H9 (cell line): ENCODE data around the gene GM2A. TPM values are rescaled to one million over a fixed set of nuclear protein-coding genes. Genes with fewer than 3 reads are reported as not detected.

Experiments
- DNase-seq: peaks from one replicate; pipeline ENCODE4 v3.0.0-alpha.2; 2017
- H2AFZ ChIP-seq: one replicate; pipeline ENCODE4 v1.6.1; 2013; ENCODE audit warnings: mild to moderate bottlenecking, low read length, control low read depth, moderate library complexity
- H2AK5ac ChIP-seq: 2 replicates; pipeline ENCODE4 v1.6.1; 2013; ENCODE audit warnings: low read length, control low read depth, mixed read lengths; ENCODE audit not compliant: insufficient read length
- H2BK120ac ChIP-seq: one replicate; pipeline ENCODE4 v1.6.1; 2013; ENCODE audit warnings: low read depth, mild to moderate bottlenecking, low read length, control low read depth, inconsistent platforms; ENCODE audit not compliant: poor library complexity, severe bottlenecking
- H2BK12ac ChIP-seq: 2 replicates; pipeline ENCODE4 v1.6.1; 2013; ENCODE audit warnings: low read length, control low read depth, mixed read lengths, low read depth; ENCODE audit not compliant: insufficient read length
- H2BK15ac ChIP-seq: 2 replicates; pipeline ENCODE4 v1.6.1; 2013; ENCODE audit warnings: low read depth, low read length, control low read depth
- H2BK20ac ChIP-seq: one replicate; pipeline ENCODE4 v1.6.1; 2013; ENCODE audit warnings: low read depth, mild to moderate bottlenecking, low read length, control low read depth, inconsistent platforms; ENCODE audit not compliant: poor library complexity, severe bottlenecking
- H2BK5ac ChIP-seq: 2 replicates; pipeline ENCODE4 v1.6.1; 2013; ENCODE audit warnings: low read length, control low read depth, mixed read lengths; ENCODE audit not compliant: insufficient read length
- H3K14ac ChIP-seq: 2 replicates; pipeline ENCODE4 v1.6.1; 2013; ENCODE audit warnings: low read length, control low read depth; ENCODE audit not compliant: insufficient read depth
- H3K18ac ChIP-seq: 2 replicates; pipeline ENCODE4 v1.6.1; 2013; ENCODE audit warnings: low read depth, mild to moderate bottlenecking, mixed read lengths, low read length, control low read depth; ENCODE audit not compliant: insufficient read length
- H3K23ac ChIP-seq: 2 replicates; pipeline ENCODE4 v1.6.1; 2013; ENCODE audit warnings: low read length, control low read depth, mixed read lengths, low read depth; ENCODE audit not compliant: insufficient read length
- H3K23me2 ChIP-seq: 2 replicates; pipeline ENCODE4 v1.6.1; 2013; ENCODE audit warnings: low read depth, mild to moderate bottlenecking, mixed read lengths, low read length, control low read depth; ENCODE audit not compliant: insufficient read length, poor library complexity, severe bottlenecking
- H3K27ac ChIP-seq: 2 replicates; pipeline ENCODE4 v1.5.1; 2013; ENCODE audit warnings: low read length, control low read depth, mixed read lengths, low read depth; ENCODE audit not compliant: insufficient read length
- H3K27me3 ChIP-seq: 2 replicates; pipeline ENCODE4 v1.6.1; 2013; ENCODE audit warnings: low read length, control low read depth, inconsistent platforms; ENCODE audit not compliant: insufficient read depth
- H3K4ac ChIP-seq: 2 replicates; pipeline ENCODE4 v1.6.1; 2013; ENCODE audit warnings: low read depth, mild to moderate bottlenecking, control low read depth, inconsistent platforms, low read length, moderate library complexity
- H3K4me1 ChIP-seq: 2 replicates; pipeline ENCODE4 v1.6.1; 2013; ENCODE audit warnings: low read length, control low read depth, inconsistent platforms; ENCODE audit not compliant: insufficient read depth
- H3K4me2 ChIP-seq: 2 replicates; pipeline ENCODE4 v1.6.1; 2013; ENCODE audit warnings: low read length, control low read depth, mixed read lengths; ENCODE audit not compliant: insufficient read length, insufficient read depth
- H3K56ac ChIP-seq: 2 replicates; pipeline ENCODE4 v1.6.1; 2013; ENCODE audit warnings: low read depth, mild to moderate bottlenecking, mixed read lengths, low read length, control low read depth; ENCODE audit not compliant: insufficient read length
- H3K79me1 ChIP-seq: 2 replicates; pipeline ENCODE4 v1.6.1; 2013; ENCODE audit warnings: low read depth, mild to moderate bottlenecking, moderate library complexity, low read length, control low read depth, inconsistent platforms; ENCODE audit not compliant: insufficient read depth, poor library complexity, severe bottlenecking
- H3K79me2 ChIP-seq: 2 replicates; pipeline ENCODE4 v1.6.1; 2013; ENCODE audit warnings: low read length, control low read depth, inconsistent platforms; ENCODE audit not compliant: insufficient read depth
- H3K9ac ChIP-seq: 2 replicates; pipeline ENCODE4 v1.6.1; 2013; ENCODE audit warnings: low read length, control low read depth, mixed read lengths; ENCODE audit not compliant: insufficient read length; ENCODE audit errors: extremely low read depth
- H3K9me3 ChIP-seq: one replicate; pipeline ENCODE4 v1.6.1; 2013; ENCODE audit warnings: low read depth, low read length, inconsistent platforms; ENCODE audit not compliant: control insufficient read depth
- H3T11ph ChIP-seq: one replicate; pipeline ENCODE4 v1.6.1; 2013; ENCODE audit warnings: mild to moderate bottlenecking, low read length, control low read depth, inconsistent platforms
- H4K20me1 ChIP-seq: one replicate; pipeline ENCODE4 v1.6.1; 2013; ENCODE audit not compliant: control insufficient read depth, insufficient read length, insufficient read depth
- H4K5ac ChIP-seq: 2 replicates; pipeline ENCODE4 v1.6.1; 2013; ENCODE audit warnings: low read depth, mild to moderate bottlenecking, mixed read lengths, low read length, control low read depth; ENCODE audit not compliant: insufficient read length
- H4K8ac ChIP-seq: replicated peaks from 2 replicates; pipeline ENCODE4 v1.6.1; 2013; ENCODE audit warnings: low read length, control low read depth, mixed read lengths, low read depth; ENCODE audit not compliant: insufficient read length
- H4K91ac ChIP-seq: 2 replicates; pipeline ENCODE4 v1.6.1; 2013; ENCODE audit warnings: low read depth, mild to moderate bottlenecking, moderate library complexity, mixed read lengths, low read length, control low read depth; ENCODE audit not compliant: insufficient read length
- H3K27ac Mint-ChIP-seq, 3 experiments: 2 replicates in 2 of 3; 3 replicates in 1 of 3; pipeline ENCODE4 v1.8.0; 2020 to 2021; ENCODE audit warnings: mixed read lengths in 3 of 3, mild to moderate bottlenecking in 1 of 3, moderate library complexity in 1 of 3
- H3K27me3 Mint-ChIP-seq: 2 replicates; pipeline ENCODE4 v1.8.0; 2021; ENCODE audit warnings: low read depth, mild to moderate bottlenecking, moderate library complexity, mixed read lengths
- H3K36me3 Mint-ChIP-seq, 3 experiments: 2 replicates in 2 of 3; 3 replicates in 1 of 3; pipeline ENCODE4 v1.8.0; 2020 to 2021; ENCODE audit warnings: low read depth in 3 of 3, mixed read lengths in 3 of 3; ENCODE audit not compliant: insufficient read depth in 1 of 3
- H3K4me1 Mint-ChIP-seq, 2 experiments: 2 replicates each; pipeline ENCODE4 v1.8.0; 2020; ENCODE audit warnings: mixed read lengths in 2 of 2
- H3K4me3 Mint-ChIP-seq, 2 experiments: 2 replicates in 1 of 2; 3 replicates in 1 of 2; pipeline ENCODE4 v1.8.0; 2020 to 2021; ENCODE audit warnings: mild to moderate bottlenecking in 2 of 2, mixed read lengths in 2 of 2, moderate library complexity in 1 of 2
- H3K9me3 Mint-ChIP-seq, 2 experiments: 2 replicates in 1 of 2; 3 replicates in 1 of 2; pipeline ENCODE4 v1.8.0; 2020; ENCODE audit warnings: mild to moderate bottlenecking in 2 of 2, mixed read lengths in 2 of 2, moderate library complexity in 1 of 2
- WGBS: extraction: QIAGEN DNeasy Blood & Tissue Kit; methylation state at CpG from one replicate; pipeline ENCODE4 v1.1.7; 2013; ENCODE audit warnings: missing lambda C conversion rate, low lambda C conversion rate, mixed read lengths; ENCODE audit not compliant: insufficient read length; ENCODE audit errors: extremely low coverage; 5-methylcytosine and 5-hydroxymethylcytosine counted together
- total RNA-seq: library from RNA; stranded (reverse); gene quantifications from 2 replicates; pipeline ENCODE4 v1.2.1, GENCODE V29; 2021
- TF ChIP-seq, protein P1 (sequence below): fragments of 200-600 bp; sonication (generic); conservative IDR thresholded peaks from 3 replicates; pipeline ENCODE4 v1.8.0; 2021; ENCODE audit warnings: antibody characterized with exemption, mild to moderate bottlenecking

The GM2A gene
- total RNA-seq, 1 experiment from 2014 or later: 27.8 TPM

- Histone ChIP-seq H4K91ac (no peak overlapping the region), H2AK5ac (no peak overlapping the region), H3K27me3 (no peaks in the 10 kb centered on the region), H3K4ac (no peak overlapping the region), H3K23ac (no peak overlapping the region), H3K4me2 (no peak overlapping the region), H3K9ac (no peak overlapping the region), H4K20me1 (no peaks in the 10 kb centered on the region), H3K27ac (no peak overlapping the region), H3K79me1 (no peaks in the 10 kb centered on the region), H3K14ac (no peak overlapping the region), H3K9me3 (no peaks in the 10 kb centered on the region), H2BK5ac (no peak overlapping the region), H2AFZ (no peak overlapping the region), H4K5ac (no peak overlapping the region), H2BK15ac (no peak overlapping the region), H3K56ac (no peak overlapping the region), H3T11ph (no peak overlapping the region), H3K23me2 (no peaks in the 10 kb centered on the region), H2BK20ac (no peak overlapping the region), H2BK12ac (no peak overlapping the region), H2BK120ac (no peak overlapping the region), H3K18ac (no peak overlapping the region), H4K8ac (no peak overlapping the region), H3K79me2 (no peaks in the 10 kb centered on the region), H3K4me1 (no peaks in the 10 kb centered on the region)
- DNase-seq: no peak
- H3K27me3 Mint-ChIP-seq: peaks cover 3% of the 10 kb centered on the region
- H3K4me3 Mint-ChIP-seq: no peak overlapping the region
- WGBS: no CpG with 5 or more reads among the region's 1 CpG
- TF ChIP-seq, protein P1, sequence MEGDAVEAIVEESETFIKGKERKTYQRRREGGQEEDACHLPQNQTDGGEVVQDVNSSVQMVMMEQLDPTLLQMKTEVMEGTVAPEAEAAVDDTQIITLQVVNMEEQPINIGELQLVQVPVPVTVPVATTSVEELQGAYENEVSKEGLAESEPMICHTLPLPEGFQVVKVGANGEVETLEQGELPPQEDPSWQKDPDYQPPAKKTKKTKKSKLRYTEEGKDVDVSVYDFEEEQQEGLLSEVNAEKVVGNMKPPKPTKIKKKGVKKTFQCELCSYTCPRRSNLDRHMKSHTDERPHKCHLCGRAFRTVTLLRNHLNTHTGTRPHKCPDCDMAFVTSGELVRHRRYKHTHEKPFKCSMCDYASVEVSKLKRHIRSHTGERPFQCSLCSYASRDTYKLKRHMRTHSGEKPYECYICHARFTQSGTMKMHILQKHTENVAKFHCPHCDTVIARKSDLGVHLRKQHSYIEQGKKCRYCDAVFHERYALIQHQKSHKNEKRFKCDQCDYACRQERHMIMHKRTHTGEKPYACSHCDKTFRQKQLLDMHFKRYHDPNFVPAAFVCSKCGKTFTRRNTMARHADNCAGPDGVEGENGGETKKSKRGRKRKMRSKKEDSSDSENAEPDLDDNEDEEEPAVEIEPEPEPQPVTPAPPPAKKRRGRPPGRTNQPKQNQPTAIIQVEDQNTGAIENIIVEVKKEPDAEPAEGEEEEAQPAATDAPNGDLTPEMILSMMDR: no peak
- H3K36me3 Mint-ChIP-seq: no peaks in the 10 kb centered on the region
- no peak overlapping the region; a peak in 1 of 7 replicates for H3K27ac Mint-ChIP-seq
- peaks cover 13 to 16% of the 10 kb centered on the region in 2 experiments for H3K4me1 Mint-ChIP-seq
- no peaks in the 10 kb centered on the region for H3K9me3 Mint-ChIP-seq
These were observed 43.5 kb downstream of the GM2A start for GRCh38 chr5:151296478-151296830.
